Measurements from ENCODE around the gene CEP170B. TPM values are rescaled to one million over a fixed set of nuclear protein-coding genes. Genes with fewer than 3 reads are reported as not detected.

The CEP170B gene
- total RNA-seq, 1 donor from 2014 or later, result 14.4 TPM

DNA sequence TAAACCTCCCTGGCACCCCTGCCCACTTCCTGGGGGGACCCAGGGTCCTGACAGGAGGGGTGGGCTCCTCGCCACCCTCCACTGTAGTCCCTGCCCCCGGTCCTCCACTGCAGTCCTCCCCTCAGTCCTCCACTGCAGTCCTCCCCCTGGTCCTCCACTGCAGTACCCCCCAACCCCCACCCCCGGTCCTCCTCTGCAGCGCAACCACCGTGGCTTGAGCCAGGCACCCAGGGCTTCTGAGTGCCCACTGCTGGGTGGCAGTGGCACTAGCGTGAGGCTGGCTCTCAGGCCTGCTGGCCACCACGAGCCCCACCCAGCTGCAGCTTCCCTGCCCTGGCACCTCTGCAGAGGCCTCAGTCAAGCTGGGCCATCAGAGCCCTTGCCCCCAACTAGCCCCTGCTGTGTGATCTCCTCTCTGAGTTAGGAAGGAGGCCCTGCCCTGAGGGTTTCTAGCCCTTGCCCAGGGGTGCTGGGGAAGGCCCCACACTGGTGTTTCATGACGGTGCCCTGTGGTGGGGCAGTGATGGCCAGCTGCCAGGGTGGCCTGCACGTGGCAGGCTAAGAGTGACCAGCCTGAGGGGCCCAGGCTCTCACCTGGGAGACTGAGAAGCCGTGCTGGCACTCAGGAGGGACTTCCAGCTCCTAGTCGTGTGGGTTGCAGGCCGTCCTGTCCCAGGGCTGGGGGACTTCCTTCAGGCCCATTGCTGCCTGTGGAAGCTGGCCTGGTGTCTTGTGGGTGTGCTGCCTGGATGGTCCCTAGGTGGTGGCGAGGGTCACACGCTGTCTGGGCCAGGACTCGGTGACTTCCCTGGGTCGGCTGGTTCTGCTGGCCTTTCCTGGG is 9.7 kb downstream of the CEP170B start:
- TF ChIP-seq, protein P1, sequence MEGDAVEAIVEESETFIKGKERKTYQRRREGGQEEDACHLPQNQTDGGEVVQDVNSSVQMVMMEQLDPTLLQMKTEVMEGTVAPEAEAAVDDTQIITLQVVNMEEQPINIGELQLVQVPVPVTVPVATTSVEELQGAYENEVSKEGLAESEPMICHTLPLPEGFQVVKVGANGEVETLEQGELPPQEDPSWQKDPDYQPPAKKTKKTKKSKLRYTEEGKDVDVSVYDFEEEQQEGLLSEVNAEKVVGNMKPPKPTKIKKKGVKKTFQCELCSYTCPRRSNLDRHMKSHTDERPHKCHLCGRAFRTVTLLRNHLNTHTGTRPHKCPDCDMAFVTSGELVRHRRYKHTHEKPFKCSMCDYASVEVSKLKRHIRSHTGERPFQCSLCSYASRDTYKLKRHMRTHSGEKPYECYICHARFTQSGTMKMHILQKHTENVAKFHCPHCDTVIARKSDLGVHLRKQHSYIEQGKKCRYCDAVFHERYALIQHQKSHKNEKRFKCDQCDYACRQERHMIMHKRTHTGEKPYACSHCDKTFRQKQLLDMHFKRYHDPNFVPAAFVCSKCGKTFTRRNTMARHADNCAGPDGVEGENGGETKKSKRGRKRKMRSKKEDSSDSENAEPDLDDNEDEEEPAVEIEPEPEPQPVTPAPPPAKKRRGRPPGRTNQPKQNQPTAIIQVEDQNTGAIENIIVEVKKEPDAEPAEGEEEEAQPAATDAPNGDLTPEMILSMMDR (conservative IDR thresholded peaks at IDR 0.05), result no peak
- DNase-seq (ENCODE audit: low read depth, low spot score), result no peak
- Mint-ChIP-seq H3K4me1 (no peaks in the 10 kb centered on the region), H3K4me3 (no peak overlapping the region), H3K27me3 (ENCODE audit: low read depth) (peaks cover 2% of the 10 kb centered on the region), H3K27ac (ENCODE audit: unreplicated experiment) (no peak overlapping the region), H3K36me3 (ENCODE audit: low read depth) (no peaks in the 10 kb centered on the region), H3K9me3 (no peaks in the 10 kb centered on the region)

DNA sequence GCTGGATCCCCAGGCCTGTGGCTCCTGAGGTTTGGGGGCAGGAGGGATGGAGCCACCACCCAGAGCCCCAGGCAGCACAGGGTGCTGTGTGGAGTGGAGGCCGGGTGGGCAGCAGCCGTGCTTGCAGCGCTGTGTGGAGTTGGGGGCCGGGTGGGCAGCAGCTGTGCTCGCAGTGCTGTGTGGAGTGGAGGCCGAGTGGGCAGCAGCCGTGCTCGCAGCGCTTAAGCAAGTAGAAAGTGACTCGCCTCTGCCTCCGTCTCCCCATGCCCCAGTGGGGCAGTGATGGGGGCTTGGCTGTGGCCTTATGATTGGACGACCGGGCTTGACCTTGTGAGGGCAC is 10.3 kb downstream of the CEP170B start:
- Mint-ChIP-seq H3K27me3 (ENCODE audit: low read depth) (no peaks in the 10 kb centered on the region), H3K9me3 (no peaks in the 10 kb centered on the region), H3K27ac (ENCODE audit: unreplicated experiment) (no peak overlapping the region), H3K4me3 (no peak overlapping the region), H3K36me3 (ENCODE audit: low read depth) (no peaks in the 10 kb centered on the region), H3K4me1 (no peaks in the 10 kb centered on the region)
- TF ChIP-seq, protein P1 (conservative IDR thresholded peaks at IDR 0.05), result no peak
- no peak for DNase-seq (ENCODE audit: low read depth, low spot score)

DNA sequence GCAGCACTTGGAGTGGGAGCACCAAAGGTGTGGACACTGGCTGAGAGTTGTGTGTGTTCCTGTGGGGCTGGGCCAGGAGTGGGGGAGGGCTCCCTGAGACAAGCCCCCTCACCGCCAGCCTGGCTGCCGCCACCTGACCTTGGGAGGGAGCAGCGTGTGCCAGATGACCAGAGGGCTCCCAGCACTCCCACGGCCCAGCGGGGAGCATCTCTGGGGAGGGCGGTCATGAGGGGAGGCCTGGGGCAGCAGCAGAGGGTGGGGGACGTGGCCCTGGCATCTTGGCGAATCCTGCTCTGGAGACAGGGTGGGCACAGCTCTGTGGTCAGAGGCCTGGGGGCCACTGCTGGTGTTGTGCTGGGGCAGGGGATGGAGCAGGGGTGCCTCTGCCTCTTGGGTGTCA is 10.7 kb downstream of the CEP170B start:
- no peak for DNase-seq (ENCODE audit: low read depth, low spot score)
- H3K27me3 Mint-ChIP-seq (ENCODE audit: low read depth), result no peaks in the 10 kb centered on the region
- H3K27ac Mint-ChIP-seq (ENCODE audit: unreplicated experiment), result no peak overlapping the region
- H3K4me3 Mint-ChIP-seq, result no peak overlapping the region
- H3K36me3 Mint-ChIP-seq (ENCODE audit: low read depth), result no peaks in the 10 kb centered on the region
- TF ChIP-seq, protein P1 (conservative IDR thresholded peaks at IDR 0.05), result no peak
- no peaks in the 10 kb centered on the region for H3K9me3 Mint-ChIP-seq
- H3K4me1 Mint-ChIP-seq, result no peaks in the 10 kb centered on the region

DNA sequence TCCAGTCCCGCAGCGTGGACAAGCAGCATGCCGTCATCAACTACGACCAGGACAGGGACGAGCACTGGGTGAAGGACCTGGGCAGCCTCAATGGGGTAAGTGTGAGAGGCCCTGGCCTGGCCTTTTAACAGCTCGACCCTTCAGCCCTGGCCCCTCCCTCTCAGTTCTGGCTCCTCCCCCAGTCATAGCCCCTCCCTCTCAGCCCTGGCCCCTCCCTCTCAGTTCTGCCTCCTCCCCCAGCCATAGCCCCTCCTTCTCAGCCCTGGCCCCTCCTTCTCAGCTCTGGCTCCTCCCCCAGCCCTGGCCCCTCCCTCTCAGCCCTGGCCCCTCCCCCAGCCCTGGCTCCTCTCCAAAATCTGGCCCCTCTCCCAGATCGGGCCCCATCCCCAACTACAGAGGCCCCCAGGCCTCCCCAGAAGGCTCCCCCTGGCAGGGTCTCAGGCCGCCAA is 11.2 kb downstream of the CEP170B start:
- Mint-ChIP-seq H3K27me3 (ENCODE audit: low read depth) (no peaks in the 10 kb centered on the region), H3K27ac (ENCODE audit: unreplicated experiment) (no peak overlapping the region), H3K4me3 (no peak overlapping the region), H3K9me3 (no peaks in the 10 kb centered on the region), H3K4me1 (no peaks in the 10 kb centered on the region), H3K36me3 (ENCODE audit: low read depth) (no peaks in the 10 kb centered on the region)
- TF ChIP-seq, protein P1 (conservative IDR thresholded peaks at IDR 0.05), result no peak
- no peak for DNase-seq (ENCODE audit: low read depth, low spot score)

DNA sequence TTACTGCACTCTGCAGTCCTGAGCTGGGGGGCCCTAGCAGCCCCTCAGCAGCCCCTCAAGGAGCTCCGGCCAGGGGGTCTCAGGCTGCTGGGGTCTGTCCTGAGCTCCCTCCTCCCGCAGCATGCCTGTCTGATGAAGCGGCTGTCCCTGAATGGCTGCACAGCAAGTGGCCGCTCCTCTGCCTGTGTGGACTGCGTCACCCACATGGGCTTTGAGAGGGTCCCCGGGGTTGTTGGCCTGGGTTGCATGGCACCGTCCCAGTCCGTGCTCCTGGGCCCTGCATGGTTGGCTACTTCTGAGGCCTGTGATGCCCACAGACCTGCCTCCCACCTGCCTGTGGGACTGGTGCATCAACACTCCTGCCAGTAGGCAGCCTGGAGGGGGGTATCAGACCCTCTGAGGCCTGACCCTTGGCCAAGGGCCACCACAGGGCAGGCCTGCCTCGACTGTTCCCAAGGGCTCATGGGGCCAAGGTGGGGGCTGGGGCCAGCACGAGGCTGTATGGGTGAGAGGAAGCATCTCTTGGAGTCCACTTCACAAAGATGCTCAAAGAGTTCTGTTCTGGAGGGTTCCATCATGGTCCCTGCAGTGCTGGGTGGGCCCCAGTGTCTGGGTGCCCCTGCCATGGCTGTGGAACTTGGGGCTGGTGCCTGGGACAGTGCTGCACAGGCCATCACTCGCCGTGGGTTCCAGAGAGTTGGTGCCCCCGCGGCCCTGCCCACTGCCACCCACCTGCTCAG is 12.2 kb downstream of the CEP170B start:
- Mint-ChIP-seq H3K36me3 (ENCODE audit: low read depth) (no peaks in the 10 kb centered on the region), H3K4me1 (no peaks in the 10 kb centered on the region), H3K9me3 (no peaks in the 10 kb centered on the region), H3K27ac (ENCODE audit: unreplicated experiment) (no peak overlapping the region), H3K27me3 (ENCODE audit: low read depth) (no peaks in the 10 kb centered on the region), H3K4me3 (no peak overlapping the region)
- DNase-seq (ENCODE audit: low read depth, low spot score), result no peak
- TF ChIP-seq, protein P1 (conservative IDR thresholded peaks at IDR 0.05), result no peak
